ENCODE results near the gene SATL1. TPM values are rescaled to one million over a fixed set of nuclear protein-coding genes. Genes with fewer than 3 reads are reported as not detected.
"Not testable (repeated sequence)": the region's sequence is repeated elsewhere in the genome, so short reads cannot be mapped to it uniquely, and the experiment has no call there.

Gene SATL1, protein sequence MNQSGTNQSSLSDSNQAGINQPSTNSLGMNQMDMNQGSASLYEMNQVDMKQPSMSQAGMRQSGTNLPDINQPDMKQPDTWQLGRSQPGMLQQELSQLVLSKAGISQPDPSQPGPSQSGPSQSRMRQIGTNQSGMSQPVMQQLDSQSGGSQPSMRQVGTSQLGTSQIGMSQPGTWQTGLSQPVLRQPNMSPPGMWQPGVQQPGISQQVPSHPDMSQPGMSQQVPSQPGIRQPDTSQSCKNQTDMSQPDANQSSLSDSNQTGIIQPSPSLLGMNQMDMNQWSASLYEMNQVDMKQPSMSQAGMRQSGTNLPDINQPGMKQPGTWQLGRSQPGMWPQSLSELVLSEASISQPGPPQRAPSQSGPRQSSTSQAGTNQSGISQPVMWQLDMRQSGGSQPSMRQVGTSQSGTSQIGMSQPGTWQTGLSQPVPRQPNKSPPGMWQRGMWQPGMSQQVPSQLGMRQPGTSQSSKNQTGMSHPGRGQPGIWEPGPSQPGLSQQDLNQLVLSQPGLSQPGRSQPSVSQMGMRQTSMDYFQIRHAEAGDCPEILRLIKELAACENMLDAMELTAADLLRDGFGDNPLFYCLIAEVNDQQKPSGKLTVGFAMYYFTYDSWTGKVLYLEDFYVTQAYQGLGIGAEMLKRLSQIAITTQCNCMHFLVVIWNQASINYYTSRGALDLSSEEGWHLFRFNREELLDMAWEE
- total RNA-seq = under 1 TPM in 1 of 2 experiments, not detected in 1; 0.09 TPM

DNA sequence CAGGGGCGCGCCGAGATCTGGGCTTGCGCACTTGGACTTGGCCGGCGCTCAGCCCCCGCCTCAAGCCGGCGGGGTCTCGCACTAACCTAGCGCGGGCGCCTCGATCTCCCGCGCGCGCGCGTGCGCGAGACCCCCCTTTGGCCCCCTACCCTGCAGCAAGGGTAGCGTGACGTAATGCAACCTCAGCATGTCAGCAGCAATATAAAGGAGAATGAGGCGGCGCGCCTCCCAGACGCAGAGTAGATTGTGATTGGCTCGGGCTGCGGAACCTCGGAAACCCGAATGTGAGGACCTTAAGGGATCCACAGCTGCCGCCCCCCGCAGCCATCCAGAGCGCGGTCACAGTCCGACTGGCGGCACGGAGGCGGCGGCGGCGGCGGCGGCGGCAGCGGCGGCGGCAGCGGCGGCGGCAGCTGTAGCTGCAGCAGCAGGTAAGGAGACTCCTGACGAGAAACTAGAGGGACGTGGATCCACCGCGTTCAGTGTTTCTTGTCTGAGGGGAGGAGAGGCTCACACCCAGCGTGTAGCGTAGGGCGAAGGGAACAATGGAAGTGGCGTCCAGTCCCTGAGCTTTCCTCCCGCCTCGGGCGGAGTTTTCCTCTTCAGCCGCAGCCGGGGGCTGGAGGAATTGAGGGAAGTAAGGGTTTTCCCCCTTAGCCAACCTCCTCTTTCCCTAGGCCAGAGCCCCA is at the start of gene SATL1, which contains the start of gene ZNF711:
Gene SATL1, minus strand, starts transcription at position 19 of the 689 bp plus-strand sequence. CDS start 134,811 bp downstream, outside the sequence.
Gene ZNF711, plus strand, starts transcription at position 231 of the 689 bp plus-strand sequence. CDS start 3,582 bp downstream, outside the sequence.
- CTCF ChIA-PET = no interaction called here
- Mint-ChIP-seq H3K4me1 (peaks cover 6% of the 10 kb centered on the region), H3K36me3 (no peaks in the 10 kb centered on the region), H3K27me3 (peaks cover 28% of the 10 kb centered on the region), H3K4me3 (peak within 1 kb of the TSS; percentile 74), H3K9me3 (ENCODE audit: low read depth) (no peaks in the 10 kb centered on the region), H3K27ac (peak within 1 kb of the TSS; percentile 46)
- no peak for DNase-seq
- peak; percentile 20 for ATAC-seq

DNA sequence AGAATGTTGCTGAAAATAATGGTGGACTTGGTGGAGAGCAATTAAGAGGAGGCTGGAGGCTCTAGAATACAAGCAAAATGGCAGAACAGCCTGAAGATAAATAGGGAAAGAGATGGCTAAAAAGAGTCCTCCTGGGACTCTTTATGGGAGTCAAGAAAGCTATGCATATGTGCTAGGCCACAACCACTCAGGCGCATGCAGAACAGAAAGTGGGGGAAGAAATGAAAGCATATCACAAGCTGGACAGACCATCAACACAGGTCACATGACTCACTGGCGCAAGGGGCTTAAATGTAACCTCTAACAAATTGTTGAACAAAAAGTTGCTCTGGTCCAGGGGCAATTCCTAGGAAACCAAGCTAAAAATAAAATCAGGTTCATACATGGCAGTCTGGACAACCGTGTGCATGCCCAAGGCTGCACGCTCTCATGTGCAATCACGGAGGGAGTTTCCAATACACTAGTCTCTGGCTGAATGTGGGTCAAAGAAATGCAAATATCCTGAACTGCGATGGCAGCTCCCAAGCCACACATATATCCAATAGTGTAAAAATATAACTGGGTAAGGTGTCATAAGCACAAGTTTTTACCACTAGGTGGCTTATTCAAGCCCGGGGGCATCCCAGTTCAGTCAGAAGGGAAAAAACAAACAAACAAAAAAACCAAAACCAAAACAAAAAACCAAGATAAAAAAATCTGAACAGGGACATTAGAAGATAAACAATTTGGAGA is 45.6 kb upstream of the SATL1 start:
- Mint-ChIP-seq H3K9me3 (ENCODE audit: low read depth) (no peaks in the 10 kb centered on the region), H3K27me3 (no peaks in the 10 kb centered on the region), H3K27ac (no peak overlapping the region), H3K4me3 (no peak overlapping the region), H3K36me3 (no peaks in the 10 kb centered on the region), H3K4me1 (no peaks in the 10 kb centered on the region)
- DNase-seq (no peak), ATAC-seq (no peak)
- CTCF ChIA-PET = no interaction called here

DNA sequence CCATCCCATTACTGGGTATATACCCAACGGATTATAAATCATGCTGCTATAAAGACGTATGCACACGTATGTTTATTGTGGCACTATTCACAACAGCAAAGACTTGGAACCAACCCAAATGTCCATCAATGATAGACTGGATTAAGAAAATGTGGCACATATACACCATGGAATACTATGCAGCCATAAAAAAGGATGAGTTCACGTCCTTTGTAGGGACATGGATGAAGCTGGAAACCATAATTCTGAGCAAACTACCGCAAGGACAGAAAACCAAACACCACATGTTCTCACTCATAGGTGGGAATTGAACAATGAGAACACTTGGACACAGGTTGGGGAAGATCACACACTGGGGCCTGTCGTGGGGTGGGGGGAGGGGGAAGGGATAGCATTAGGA is 41.7 kb upstream of the SATL1 start:
- H3K4me3 Mint-ChIP-seq; CTCF ChIA-PET; H3K27me3 Mint-ChIP-seq; H3K9me3 Mint-ChIP-seq (ENCODE audit: low read depth); H3K36me3 Mint-ChIP-seq; H3K4me1 Mint-ChIP-seq; DNase-seq; ATAC-seq; H3K27ac Mint-ChIP-seq: not testable (repeated sequence)

DNA sequence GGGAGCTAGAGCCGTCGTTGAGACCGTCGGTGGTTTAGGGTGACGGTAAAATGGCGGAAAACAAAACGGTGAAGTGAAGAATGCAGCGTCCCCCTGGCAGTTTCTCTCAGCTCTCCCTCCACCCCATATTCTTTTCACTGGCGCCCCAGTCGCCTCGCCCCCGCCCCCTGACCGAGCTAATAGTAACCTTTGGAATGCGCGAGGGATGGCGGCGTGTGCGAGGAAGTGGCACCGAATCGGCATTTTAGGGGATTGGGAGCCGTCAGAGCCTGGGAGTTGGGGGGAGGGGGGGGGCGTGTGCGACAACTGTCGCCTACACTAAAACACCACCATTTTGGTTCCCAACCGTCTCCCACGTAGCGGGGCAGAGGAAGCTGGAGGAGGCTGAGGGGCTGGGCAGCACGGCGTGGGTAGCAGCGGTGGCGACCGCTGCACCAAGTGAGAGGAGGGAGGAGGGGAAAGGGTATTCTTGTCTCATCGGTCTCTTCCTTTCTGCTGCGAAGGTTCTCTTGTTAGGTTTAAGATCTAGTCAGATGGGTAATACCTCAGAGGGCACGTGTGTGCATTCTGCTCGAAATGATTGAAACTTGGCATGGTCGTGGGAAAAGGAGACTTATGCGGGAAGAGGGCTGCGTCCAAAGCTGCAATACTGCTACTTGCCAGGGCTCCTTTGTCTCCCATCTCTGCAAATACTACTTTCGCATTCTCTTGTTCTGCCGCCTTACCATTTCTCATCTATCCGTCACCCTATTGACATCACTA is 1.1 kb upstream of the SATL1 start:
- Mint-ChIP-seq H3K27me3 (peaks cover 28% of the 10 kb centered on the region), H3K4me1 (peaks cover 6% of the 10 kb centered on the region), H3K36me3 (no peaks in the 10 kb centered on the region), H3K27ac (peak overlapping the region; percentile 46), H3K4me3 (peak overlapping the region; percentile 74), H3K9me3 (ENCODE audit: low read depth) (no peaks in the 10 kb centered on the region)
- ATAC-seq = peak; percentile 16
- DNase-seq = no peak
- CTCF ChIA-PET = no interaction called here

DNA sequence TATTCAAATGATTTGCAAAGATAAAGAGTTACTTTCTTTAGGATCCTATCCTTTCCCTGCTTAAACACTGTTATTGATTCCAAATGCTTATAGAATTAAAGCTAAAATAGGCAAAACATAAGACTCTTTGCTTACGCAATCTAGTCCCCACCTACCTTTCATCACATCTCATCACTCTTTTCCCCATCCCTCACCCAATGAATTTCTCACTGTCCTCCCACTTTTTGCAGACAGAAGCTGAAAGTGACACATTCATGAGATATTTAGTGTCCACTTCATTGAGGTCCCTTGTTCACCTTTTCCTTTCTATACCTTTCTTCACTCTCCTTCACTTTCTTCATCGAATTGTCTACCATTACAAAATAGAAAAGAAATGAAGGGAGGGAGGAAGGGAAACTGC is 424 bp downstream of the SATL1 start:
- H3K27ac Mint-ChIP-seq = no peak overlapping the region
- peaks cover 6% of the 10 kb centered on the region for H3K4me1 Mint-ChIP-seq
- H3K9me3 Mint-ChIP-seq (ENCODE audit: low read depth) = no peaks in the 10 kb centered on the region
- H3K4me3 Mint-ChIP-seq = peak overlapping the region; percentile 18
- CTCF ChIA-PET = no interaction called here
- DNase-seq (no peak), ATAC-seq (no peak)
- no peaks in the 10 kb centered on the region for H3K36me3 Mint-ChIP-seq
- H3K27me3 Mint-ChIP-seq = peaks cover 28% of the 10 kb centered on the region

DNA sequence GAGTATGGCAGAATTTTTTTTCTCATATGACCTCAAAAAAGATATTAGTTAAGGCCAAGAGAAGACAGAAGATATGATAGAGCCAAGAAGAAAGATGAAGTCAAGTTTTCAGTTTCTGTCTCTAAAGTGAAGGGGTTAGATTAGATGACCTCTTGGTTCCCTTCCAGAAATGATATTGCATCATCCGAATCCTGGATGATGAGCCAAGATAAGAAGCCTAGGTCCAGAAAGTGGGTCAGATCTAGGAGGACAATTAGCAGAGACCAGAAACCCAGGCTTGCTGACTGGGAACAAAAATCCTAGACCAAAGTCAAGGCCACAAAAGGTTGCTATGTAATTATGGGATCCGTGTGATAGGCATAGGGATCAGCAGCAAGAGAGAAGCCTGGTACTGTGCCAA is 20.2 kb downstream of the SATL1 start:
- H3K9me3 Mint-ChIP-seq (ENCODE audit: low read depth) = no peaks in the 10 kb centered on the region
- no peak for DNase-seq
- no peak overlapping the region for H3K27ac Mint-ChIP-seq
- no peaks in the 10 kb centered on the region for H3K36me3 Mint-ChIP-seq
- CTCF ChIA-PET = no interaction called here
- ATAC-seq = no peak
- no peaks in the 10 kb centered on the region for H3K4me1 Mint-ChIP-seq
- no peaks in the 10 kb centered on the region for H3K27me3 Mint-ChIP-seq
- H3K4me3 Mint-ChIP-seq = no peak overlapping the region

DNA sequence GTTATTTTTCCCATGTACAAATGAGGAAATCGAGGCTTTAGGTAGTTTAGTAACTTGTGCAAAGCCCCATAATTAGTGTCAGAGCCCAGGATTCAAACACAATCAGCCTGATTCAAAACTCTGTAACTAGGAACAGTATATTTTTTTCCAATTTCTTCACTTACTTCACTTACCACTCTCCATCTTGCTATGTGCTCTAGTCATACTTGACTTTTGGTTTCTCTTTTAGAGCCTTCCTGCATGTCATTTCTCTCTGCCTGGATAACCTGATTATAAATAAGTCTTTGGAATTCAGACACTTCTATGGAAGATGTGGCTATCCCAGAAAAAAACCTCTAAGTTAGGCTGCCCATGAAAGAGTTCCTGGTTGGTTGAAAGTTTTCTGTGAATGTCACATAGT is 22.2 kb downstream of the SATL1 start:
- H3K4me1 Mint-ChIP-seq = no peaks in the 10 kb centered on the region
- H3K9me3 Mint-ChIP-seq (ENCODE audit: low read depth) = no peaks in the 10 kb centered on the region
- ATAC-seq (no peak), DNase-seq (no peak)
- CTCF ChIA-PET = no interaction called here
- no peaks in the 10 kb centered on the region for H3K36me3 Mint-ChIP-seq
- no peak overlapping the region for H3K27ac Mint-ChIP-seq
- H3K4me3 Mint-ChIP-seq = no peak overlapping the region
- no peaks in the 10 kb centered on the region for H3K27me3 Mint-ChIP-seq

DNA sequence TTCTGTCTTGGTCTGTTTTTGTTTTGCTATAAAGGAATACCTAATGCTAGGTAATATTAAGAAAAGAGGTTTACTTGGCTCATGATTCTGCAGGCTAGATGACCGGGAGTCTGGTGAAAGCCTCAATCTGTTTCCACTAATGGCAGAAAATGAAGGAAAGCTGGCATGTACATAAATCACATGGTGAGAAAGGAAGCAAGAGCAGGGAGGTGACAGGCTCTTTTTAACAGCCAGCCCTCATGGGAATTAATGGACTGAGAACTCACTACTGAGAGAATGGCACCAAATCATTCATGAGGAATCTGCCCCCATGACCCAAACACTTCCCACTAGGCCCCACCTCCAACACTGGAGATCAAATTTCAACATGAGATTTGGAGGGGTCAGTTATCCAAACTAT is 27.6 kb downstream of the SATL1 start:
- no peak overlapping the region for H3K4me3 Mint-ChIP-seq
- DNase-seq (no peak), ATAC-seq (no peak)
- H3K9me3 Mint-ChIP-seq (ENCODE audit: low read depth) = no peaks in the 10 kb centered on the region
- no peaks in the 10 kb centered on the region for H3K4me1 Mint-ChIP-seq
- CTCF ChIA-PET = no interaction called here
- no peaks in the 10 kb centered on the region for H3K27me3 Mint-ChIP-seq
- H3K27ac Mint-ChIP-seq = no peak overlapping the region
- no peaks in the 10 kb centered on the region for H3K36me3 Mint-ChIP-seq

DNA sequence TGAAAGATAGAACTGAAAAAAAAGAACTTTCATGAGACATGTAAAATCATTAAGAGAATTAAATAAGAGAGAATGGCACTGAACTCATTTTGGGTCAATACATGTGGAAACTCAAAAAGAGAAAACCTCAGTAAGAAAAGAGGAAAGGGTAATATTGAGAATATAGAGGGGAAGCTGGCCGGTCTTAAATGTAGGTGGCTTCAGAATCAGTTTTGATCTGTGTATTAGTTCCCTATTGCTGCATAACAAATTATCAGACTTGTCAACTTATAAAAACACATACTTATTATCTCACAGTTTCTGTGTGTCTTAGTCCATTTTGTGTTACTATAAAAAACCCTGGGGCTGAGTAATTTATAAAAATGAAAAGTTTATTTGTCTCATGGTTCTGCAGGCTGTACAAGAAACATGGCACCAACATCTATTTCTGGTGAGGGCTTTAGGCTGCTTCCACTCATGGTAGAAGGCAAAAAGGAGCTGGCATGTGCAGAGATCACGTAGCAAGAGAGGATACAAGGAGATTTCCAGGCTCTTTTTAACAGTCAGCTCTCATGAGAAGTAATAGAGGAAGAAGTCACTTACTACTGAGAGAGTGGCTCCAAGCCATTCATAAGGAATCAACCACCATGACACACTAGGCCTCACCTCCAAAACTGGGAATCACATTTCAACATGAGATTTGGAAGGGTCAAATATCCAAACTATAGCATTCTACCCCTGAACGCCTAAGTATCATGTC is 29.6 kb downstream of the SATL1 start:
- CTCF ChIA-PET = no interaction called here
- DNase-seq = no peak
- no peak overlapping the region for H3K27ac Mint-ChIP-seq
- no peaks in the 10 kb centered on the region for H3K9me3 Mint-ChIP-seq (ENCODE audit: low read depth)
- ATAC-seq = no peak
- H3K4me1 Mint-ChIP-seq = no peaks in the 10 kb centered on the region
- no peaks in the 10 kb centered on the region for H3K36me3 Mint-ChIP-seq
- H3K4me3 Mint-ChIP-seq = no peak overlapping the region
- H3K27me3 Mint-ChIP-seq = no peaks in the 10 kb centered on the region

DNA sequence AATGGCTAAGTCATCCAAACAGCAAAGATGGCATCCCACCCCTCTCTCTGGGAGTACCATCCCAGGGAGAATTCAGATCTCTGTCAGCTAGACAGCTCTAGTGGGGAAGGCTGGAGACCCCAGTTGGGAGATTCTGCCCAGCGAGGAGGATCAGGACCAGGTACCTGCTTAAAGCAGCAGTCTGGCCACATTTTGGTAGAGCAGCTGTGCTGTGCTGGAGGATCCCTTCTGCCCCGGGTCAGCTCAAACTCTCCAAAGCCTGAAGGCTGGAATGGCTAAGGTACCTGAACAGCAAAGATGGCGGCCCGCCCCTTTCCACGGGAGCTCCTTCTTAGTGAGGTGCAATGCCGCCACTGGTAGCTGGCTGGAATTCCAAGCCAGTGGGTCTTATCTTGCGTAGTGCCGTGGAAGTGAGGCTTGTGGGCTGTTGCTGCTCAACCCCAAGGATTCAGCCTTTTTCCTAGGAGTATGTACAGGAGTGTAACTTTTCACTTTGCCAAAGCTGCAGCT is 40.1 kb downstream of the SATL1 start:
- H3K36me3 Mint-ChIP-seq = no peaks in the 10 kb centered on the region
- CTCF ChIA-PET = no interaction called here
- no peaks in the 10 kb centered on the region for H3K9me3 Mint-ChIP-seq (ENCODE audit: low read depth)
- H3K27me3 Mint-ChIP-seq = no peaks in the 10 kb centered on the region
- no peak overlapping the region for H3K4me3 Mint-ChIP-seq
- no peak overlapping the region for H3K27ac Mint-ChIP-seq
- H3K4me1 Mint-ChIP-seq = no peaks in the 10 kb centered on the region
- no peak for ATAC-seq
- DNase-seq = no peak

DNA sequence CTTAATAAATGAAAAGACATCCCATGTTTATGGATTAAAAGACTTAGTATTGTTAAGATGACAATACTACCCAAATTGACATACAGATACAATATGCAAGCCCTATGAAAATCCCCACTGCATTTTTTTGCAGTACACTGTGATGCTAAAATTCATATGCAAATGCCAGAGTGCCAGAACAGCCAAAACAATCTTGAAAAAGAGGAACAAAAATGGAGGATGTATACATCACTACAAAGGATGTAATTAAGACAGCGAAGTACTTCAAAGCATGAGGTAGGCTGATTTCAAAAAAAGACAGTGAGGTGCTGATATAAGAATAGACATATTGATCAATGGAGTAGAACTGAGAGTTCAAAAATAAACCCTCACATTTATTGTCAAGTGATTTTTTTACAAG is 47.3 kb downstream of the SATL1 start:
- H3K4me1 Mint-ChIP-seq = no peaks in the 10 kb centered on the region
- H3K27me3 Mint-ChIP-seq = no peaks in the 10 kb centered on the region
- ATAC-seq (no peak), DNase-seq (no peak)
- no peaks in the 10 kb centered on the region for H3K36me3 Mint-ChIP-seq
- H3K27ac Mint-ChIP-seq = no peak overlapping the region
- no peak overlapping the region for H3K4me3 Mint-ChIP-seq
- CTCF ChIA-PET = no interaction called here
- H3K9me3 Mint-ChIP-seq (ENCODE audit: low read depth) = no peaks in the 10 kb centered on the region

DNA sequence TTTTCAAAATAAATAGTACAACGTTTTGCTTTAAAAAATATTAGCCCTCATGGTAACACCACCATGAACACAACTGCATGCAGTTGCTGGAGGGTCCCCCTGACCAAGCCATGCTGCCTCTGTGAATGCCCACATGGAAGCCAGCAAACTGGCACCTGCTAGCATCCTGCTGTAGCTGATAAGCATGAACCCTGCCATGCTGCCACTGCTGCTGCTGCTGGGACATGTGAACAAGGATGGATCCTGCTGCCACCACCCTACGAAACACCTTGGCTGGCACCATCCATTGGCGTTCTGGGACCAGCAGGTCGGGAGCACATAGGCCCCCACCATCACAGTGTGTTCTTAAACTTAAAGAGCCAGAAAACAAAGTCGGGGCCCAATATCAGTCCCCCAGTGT is 83.9 kb downstream of the SATL1 start:
- no peaks in the 10 kb centered on the region for H3K9me3 Mint-ChIP-seq (ENCODE audit: low read depth)
- H3K4me3 Mint-ChIP-seq = no peak overlapping the region
- ATAC-seq (no peak), DNase-seq (no peak)
- no peaks in the 10 kb centered on the region for H3K36me3 Mint-ChIP-seq
- H3K27me3 Mint-ChIP-seq = no peaks in the 10 kb centered on the region
- H3K4me1 Mint-ChIP-seq = no peaks in the 10 kb centered on the region
- no peak overlapping the region for H3K27ac Mint-ChIP-seq
- CTCF ChIA-PET = no interaction called here
